NCI-H345 treated with DMSO at 0.1 percent for 48 hours (cell line): ENCODE measurements around the gene BUD23.
A peak's percentile ranks its signal among the peaks of the same experiment; 100 is the strongest.
"Not testable (repeated sequence)": the region's sequence is repeated elsewhere in the genome, so short reads cannot be mapped to it uniquely, and the experiment has no call there.

Source experiments
- DNase-seq: peaks from one replicate; lab custom pipeline; 2025; ENCODE audit not compliant: unreplicated experiment; lab: John Stamatoyannopoulos, UW

Gene BUD23, protein sequence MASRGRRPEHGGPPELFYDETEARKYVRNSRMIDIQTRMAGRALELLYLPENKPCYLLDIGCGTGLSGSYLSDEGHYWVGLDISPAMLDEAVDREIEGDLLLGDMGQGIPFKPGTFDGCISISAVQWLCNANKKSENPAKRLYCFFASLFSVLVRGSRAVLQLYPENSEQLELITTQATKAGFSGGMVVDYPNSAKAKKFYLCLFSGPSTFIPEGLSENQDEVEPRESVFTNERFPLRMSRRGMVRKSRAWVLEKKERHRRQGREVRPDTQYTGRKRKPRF

DNA sequence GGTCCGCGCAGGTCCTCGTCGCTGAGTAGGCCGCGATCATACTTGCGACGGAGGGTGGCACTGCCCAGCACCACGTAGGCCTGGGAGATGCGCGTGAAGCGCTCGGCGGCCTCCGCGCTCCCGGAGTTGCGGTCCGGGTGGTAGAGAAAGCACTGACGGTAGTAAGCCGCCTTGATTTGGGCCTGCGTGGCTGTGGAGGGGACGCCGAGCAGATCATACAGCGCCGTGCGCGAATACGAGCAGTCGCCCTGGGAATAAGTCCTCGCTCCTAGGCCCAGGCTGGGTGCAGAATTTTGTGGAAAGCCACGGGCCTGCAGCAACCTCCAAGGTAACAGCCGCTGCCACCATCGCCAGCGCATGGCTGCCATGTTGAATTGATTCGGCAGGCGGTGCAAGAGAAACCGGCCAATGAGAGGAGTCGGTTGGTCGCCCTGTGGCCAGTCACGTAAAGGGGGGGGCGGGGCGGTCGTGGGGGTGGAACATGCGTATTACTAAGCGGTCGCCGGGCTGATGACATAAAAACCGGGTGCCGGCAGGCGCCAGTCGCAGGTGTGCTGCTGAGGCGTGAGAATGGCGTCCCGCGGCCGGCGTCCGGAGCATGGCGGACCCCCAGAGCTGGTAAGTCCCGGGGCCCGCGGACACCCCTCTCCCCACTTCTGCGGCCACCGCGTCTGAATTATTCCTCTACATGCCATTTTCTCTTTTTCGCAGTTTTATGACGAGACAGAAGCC, at the start of gene BUD23, which contains the start of gene DNAJC30:
Gene BUD23 (plus strand): TSS at position 542 of the 732 bp plus-strand sequence. CDS start 29 bp downstream, at position 571.
Gene DNAJC30 (minus strand): TSS at position 398 of the 732 bp plus-strand sequence. CDS start 30 bp downstream, at position 368.
- peak; percentile 78 for DNase-seq

DNA sequence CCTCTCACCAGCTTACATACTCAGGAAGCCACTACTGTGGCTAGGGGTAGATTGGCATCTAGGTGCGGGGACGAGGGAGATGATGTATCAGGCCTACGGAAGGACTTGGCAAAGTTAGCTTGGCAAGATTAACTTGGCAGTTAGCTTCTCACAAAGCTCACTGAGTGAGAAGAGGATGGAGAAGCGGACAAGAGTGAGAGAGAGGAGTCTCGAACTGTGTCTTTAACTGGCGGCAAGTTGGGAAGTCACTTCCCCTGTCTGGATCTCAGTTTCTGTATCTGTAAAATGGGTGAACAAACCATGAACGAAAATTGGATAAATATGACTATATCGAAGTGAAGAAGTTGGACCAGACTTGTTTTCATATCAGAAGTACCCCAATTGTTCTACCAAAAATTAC, 49.6 kb upstream of the BUD23 start:
- DNase-seq, result no peak

DNA sequence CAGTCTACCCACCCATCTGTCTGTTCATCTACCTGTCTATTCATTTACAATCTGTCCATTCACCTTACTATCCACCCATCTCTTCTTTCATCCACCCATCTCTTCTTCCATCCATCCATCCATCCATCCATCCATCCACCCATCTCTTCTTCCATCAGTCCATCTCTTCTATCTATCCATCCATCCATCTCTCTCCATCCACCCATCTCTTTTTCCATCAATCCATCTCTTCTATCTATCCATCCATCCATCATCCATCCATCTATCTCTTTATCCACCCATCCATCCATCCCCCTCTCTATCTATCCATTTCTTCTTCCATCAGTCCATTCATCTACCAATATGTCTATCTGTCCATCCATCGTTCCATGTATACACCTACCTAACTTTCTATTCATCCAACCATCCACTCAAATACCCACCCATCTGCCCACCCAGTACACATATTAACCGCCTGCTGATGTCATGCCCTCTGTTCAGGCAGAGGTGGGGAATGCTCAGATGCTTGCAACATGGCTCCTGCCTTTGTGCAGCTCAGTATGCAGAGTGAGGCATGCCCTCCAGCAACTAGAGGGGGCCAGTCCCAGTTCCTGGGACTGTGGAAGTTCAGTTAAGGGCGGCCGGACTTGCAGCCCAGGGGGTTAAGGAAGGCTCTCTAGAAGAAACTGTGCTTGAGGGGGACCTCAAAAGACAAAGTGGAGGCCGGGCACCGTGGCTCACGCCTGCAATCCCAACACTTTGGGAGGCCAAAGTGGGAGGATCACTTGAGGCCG, 47.8 kb upstream of the BUD23 start:
- no peak for DNase-seq

DNA sequence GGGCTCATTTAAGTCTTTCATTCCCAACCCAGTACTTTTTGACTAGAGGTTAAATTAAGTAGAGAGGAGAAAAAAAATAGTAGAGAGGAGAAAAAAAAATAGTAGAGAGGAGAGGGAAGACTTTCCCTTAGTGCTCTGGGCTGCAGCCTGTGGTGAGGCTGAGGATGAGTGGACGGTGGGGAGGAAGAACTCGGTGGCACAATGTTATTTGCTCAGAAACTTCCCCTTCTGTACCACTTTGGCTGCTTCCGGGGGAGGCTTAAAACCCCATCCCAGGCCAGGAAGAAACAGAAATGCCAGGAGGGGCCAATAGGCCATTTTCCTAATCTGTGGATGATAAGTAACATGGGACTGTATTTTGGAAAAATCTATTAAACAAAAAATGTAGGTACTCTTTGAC, 44.5 kb upstream of the BUD23 start:
- no peak for DNase-seq

DNA sequence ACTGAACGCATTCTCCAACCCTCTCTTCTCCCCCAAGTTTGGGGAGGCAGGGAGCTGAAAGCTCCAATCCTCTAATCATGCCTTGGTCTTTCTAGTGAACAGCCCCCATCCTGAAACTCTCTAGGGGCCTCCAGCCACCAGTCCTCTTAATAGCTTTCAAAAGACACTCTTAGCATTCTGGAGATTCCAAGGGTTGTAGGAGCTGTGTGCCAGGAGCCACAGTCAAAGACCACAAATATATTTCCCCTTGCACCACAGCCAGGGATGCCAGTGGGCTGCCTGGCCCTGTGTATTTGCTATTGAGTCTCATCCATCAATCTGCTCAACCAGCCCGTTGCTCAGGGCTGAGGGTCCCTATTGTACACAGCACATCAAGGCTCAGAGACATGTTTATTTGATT, 40.6 kb upstream of the BUD23 start:
- DNase-seq, result no peak

DNA sequence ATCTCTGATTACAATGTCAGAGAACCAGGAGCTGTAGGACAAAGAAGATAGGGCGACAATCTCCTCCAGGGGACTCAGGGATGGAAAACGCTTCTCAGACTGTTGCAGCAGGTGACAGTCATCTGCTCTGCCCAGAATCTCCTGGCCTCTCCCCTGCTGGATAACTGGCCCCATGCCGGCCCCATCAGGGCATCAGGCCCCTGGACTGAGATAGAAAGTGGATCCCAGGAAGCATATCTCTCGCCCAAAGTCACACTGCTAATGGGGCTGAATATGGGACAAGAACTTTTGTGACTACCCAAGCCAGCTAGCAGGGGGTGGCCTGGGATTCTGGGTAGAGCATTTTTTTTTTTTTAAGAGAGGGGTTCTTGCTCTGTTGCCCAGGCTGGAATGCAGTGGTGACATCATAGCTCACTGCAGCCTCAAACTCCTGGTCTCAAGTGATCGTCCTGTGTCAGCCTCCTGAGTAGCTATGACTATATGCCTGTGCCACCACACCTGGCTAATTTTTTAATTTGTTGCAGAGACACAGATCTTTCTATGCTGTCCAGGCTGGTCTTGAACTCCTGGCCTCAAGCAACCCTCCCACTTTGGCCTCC, 38.6 kb upstream of the BUD23 start:
- DNase-seq, result no peak

DNA sequence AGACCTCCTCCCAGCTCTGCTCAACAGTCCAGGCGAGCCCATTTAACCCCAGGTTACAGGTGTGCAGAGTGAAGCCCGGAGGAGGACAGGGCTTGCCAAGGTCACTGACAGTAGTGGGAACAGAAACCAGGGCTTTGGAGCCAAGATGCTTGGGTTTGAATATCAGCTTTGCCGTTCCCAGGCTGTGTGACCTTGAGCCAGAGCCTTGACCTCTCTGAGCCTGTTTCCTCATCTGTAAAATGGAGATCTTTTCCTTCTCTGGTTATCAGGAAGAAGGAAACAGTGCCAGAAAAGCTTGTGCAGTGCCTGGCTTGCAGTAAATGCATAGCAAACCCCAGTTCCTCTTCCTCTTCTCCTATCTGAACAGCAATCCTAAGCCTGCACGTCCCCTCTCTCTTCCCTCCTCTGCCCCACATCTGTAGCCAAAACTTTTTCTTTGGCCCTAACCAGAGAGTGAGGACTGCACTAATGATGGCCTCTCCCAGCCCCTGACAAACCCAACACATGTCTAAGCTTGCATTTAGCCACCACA, 37.7 kb upstream of the BUD23 start:
- DNase-seq, result no peak

DNA sequence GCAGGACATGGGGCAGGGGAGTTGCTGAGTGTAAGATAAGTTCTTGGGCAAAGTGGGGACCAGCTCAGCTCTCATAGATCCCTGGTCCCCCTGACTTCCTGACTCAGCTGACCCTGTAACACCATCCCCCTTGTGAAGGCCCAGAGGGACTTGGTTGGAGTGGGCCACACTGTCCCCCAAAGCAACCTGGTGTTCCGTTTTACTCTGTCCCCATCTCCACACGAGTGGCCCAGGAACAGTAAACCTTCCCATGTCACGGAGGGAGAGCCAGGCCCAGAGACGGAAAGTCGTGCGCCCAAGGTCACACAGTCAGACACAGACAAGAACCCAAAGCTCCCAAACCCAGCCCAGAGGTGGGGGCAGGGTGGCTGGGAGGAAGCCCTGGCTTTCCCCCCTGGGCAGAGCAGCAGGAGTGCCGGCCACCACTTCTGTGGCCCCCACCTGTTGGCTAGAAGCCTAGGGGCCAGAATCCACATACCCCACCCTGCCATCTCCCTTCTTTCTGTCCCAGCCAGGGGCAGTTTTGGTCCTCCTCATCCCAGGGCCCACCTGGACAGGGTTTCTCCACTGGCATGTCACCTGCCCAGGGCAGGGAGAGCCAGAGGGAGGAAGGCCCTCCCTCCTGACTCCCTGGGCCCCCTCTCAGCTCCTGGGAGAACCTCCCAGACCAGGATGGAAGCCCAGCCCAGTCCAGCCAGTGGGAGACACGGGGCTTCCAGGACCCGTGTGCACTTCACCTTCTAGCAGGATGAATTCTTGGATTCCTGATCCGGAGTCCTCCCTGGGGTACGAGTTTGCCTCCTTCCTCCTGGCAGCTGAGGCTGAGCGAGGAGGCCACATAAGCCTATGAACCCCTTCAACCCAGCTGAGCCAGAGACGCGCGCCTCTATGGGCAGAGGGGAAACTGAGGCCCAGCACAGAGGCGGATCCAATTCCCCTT, 36.3 kb upstream of the BUD23 start:
- no peak for DNase-seq

DNA sequence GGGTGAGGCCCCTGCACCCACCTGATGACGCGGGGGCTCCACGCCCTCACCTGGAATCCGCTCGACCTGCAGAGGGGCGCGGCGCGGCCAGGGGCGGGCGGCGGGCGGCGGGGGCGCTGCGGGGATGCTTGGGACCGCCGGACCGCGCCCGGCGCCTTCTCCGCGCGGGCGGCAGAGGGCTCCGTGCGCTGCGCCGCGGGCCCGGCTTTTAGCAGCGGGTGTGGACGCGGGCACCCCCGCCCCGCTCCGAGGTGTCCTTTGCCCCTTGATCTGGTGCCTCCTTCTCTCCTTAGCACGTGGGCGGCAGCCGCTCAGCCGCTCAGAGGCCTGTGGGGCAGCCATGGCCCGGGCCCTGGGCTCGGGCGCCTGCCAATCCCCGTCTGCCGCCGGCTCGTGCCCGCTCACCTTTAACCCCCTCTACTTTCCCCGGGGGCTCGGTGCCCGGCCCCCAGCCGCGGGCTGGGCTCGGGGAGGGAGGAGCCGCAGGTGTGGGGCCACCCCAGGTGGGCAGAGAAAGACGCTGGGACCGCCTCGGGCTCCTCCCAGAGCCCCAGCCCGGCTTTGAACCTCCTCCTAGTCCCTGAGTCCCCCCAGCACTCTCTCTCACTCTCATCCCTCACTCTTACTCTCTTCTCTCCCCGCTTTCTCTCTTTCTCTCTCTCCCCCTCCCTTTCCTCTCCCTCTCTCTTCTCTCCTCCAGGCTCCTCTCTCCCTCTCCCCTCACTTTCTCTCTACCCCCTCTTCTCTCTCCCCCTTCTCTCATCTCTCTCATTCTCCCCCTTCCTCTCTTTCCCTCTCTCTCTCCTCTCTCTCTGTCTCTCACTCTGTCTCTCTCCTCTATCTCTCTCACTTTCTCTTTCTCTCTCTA, 35.4 kb upstream of the BUD23 start:
- DNase-seq, result no peak

DNA sequence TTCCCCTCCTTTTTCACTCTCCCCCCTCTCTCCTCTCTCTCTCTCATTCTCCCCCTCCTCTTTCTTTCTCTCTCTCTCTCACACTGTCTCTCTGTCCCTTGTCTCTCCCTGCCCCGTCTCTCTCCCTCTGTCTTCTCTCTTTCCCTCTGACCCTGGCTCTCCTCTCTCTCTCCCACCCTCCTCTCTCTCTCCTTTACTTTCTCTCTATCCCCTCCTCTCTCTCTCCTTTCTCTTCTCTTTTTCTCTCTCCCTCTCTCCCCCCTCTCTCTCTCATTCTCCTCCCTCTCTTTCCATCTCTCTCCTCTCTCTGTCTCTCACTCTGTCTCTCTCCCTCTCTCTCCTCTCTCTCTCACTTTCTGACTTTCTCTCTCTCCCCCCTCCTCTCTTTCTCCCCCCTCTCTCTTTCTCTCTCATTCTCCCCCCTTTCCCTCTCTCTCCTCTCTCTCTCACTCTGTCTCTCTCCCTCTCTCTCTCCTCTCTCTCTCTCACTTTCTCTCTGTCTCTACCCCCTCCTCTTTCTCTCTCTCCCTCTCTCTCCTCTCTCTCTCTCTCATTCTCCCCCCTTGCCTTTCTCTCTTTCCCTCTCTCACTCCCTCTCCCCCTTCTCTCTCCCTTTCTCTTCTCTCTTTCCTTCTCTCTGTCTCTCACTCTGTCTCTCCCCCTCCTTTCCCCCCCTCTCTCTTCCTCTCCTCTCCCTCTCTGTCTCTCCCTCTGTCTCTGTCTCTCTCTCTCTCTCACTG, 34.6 kb upstream of the BUD23 start:
- no peak for DNase-seq

DNA sequence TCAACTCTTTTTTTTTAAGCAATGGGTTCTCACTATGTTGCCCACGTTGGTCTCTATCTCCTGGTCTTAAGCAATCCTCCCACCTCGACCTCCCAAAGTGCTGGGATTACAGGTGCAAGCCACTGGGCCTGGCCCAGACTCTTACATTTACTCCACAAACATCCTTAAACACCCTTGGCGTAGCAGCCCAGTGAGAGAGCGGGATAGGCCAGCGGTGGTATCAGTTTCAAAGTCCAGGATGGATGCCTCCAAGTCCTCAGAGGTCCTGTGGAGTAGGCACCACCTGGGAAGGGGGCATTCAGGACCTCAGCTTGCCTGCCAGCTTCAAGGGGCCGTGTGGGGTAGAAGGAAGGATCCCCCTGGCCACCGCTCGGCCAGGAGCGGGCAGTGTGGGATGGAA, 33.8 kb upstream of the BUD23 start:
- DNase-seq, result no peak

DNA sequence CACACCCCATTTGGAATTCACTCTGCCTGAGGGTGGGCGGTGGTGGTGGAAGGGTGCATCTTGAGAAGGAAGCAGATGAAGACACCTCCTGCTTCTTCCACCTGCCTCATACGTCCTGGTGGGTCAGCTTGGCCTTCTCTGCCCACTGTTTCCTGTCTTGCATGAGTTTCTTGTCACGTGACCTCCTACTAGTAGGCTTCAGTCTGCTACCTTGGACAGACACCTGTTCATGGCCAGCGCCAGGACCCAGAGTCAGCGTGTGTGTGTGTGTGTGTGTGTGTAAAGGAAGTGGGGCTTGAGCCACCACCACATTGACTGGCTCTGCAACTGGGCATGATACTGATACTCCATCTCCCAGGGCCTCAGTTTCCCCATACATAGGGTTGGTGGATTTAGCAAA, 32.9 kb upstream of the BUD23 start:
- DNase-seq, result no peak

DNA sequence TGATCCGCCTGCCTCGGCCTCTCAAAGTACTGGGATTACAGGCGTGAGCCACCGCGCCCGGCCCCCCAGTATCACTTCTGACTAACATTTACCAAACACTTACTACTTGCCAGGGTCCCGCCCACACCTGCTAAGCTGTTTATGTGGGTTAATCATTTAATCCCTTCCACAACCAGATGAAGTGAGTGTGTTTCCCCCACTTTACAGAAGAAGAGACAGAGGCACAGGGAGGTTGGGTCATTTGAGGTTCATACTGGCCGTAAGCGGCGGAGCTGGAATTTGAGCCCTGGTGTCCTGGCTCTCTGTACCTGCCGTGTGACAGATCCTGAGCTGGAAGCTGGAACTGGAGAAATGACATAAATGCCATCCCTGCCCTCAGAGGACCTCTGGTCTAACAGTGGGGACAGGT, 30.9 kb upstream of the BUD23 start:
- DNase-seq, result no peak

DNA sequence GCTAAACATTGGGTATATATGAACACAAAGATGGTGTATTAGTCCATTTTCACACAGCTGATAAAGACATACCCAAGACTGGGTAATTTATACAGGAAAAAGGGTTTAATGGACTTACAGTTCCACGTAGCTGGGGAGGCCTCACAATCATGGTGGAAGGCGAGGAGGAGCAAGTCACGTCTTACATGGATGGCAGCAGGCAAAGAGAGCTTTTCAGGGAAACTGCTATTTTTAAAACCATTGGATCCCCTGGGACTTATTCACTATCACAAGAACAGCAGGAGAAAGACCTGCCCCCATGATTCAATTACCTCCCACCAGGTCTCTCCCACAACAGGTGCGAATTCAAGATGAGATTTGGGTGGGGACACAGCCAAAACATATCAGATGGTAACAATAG, 28.1 kb upstream of the BUD23 start:
- DNase-seq, result not testable (repeated sequence)

DNA sequence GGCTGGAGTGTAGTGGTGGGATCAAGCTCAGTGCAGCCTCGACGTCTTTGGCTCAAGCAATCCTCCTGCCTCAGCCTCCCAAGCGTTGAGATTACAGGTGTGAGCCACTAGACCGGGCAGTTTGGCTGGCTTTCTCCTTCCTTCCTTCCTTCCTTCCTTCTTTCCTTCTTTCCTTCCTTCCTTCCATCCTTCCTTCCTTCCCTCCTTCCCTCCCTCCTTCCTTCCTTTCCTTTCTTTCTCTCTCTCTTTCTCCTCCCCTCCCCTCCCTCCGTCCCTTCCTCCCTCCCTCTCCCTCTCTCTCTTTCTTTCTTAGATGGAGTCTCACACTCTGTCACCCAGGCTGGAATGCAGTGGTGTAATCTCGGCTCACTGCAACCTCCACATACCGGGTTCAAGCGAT, 23.4 kb upstream of the BUD23 start:
- no peak for DNase-seq

DNA sequence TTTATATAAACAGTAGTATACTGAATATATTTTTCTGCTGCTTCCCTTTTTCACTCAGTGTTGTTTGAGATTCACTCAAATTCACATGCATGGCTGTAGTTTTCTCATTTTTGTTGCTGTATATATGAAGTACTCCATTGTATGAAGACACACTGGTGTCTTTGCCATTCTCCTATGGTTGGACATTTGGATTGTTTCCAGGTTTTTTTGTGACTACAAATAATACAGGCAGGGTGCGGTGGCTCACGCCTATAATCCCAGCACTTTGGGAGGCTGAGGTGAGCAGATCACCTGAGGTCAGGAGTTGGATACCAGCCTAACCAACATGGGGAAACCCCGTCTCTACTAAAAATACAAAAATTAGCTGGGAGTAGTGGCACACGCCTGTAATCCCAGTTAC, 22.8 kb upstream of the BUD23 start:
- DNase-seq, result not testable (repeated sequence)

DNA sequence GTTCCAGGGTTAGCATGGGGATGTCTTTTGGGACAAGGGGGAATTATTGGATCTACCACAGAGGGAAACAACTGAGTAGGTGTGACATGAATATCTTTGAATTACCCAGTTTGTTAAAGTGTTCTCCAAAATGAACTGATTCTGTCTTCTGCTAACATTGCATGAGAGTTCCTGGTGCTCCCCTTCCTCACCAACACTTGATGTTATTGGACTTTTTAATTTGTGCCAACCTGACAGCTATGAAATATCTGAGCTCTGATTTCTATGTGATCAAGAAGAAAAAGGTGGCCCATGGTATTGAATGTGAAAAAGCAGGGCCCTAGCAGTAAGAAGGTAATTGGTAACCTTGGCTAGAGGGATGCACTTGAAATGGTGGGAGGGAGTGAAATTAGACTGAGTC, 20.4 kb upstream of the BUD23 start:
- no peak for DNase-seq

DNA sequence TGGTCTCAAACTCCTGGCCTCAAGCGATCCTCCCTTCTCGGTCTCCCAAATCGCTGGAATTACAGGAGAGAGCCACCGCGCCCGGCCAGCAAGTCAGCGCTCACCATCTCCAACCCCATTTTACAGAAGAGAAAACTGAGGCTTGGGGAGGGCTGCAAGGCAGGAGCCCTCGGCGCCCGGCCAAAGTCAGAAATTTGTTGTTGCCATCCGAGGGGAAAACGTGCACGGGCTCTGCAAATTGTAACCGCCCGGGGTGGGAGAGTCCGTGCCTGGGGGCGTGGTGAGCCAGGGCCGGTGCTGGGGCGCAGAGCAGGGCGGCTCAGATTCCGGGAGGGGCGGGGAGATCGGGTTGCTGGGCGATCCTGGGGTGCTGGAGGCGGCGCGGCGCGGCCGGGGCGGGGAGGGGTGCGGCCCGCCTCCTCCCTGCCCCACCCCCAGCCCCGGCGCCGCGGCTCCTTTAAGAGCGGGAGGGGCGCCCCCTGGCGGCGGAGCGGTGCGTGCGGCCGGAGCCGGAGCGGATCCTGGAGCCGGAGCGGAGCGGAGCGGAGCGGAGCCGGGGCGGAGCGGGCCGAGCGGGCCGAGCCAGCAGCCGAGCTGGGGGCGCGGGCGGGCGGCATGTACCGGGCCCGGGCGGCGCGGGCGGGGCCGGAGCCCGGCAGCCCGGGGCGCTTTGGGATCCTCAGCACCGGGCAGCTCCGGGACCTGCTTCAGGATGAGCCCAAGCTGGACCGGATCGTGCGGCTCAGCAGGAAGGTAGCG, 15.9 kb upstream of the BUD23 start, which contains the start of gene VPS37D:
Gene VPS37D (plus strand): TSS at position 488 of the 759 bp plus-strand sequence. CDS start 128 bp downstream, at position 616.
- DNase-seq, result peak; percentile 55
